ENCODE data around the gene MCC.

DNA sequence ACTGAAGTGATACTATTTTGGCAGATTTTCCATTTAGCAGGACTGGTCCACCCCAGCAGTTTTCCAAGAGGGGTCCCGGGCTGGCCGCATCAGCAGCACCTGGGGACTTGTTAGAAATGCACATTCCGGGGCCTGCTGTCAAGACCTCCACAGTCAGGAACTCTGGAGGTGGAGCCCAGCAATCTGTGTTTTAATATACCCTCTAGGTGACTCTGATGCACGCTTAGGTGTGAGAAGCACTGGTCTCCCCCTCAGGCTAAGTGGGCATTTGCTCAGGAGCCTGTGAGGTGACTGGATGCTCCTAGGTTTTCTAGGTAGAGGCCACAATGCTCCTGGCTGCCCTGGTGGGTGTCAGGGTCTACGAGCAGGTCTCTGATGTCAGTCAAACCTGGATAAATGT, 430.0 kb downstream of the MCC start:
- TF ChIP-seq POLR2A (IDR thresholded peaks at IDR 0.05; ENCODE audit: low read depth, low read length) (no peak), POLR2AphosphoS5 (IDR thresholded peaks at IDR 0.05; ENCODE audit: low read depth, low read length) (no peak), TAF1 (IDR thresholded peaks at IDR 0.05; ENCODE audit: low read depth, low read length) (no peak), SPI1 (IDR thresholded peaks at IDR 0.05; ENCODE audit: low read depth, low read length) (no peak), PAX5 (IDR thresholded peaks at IDR 0.05; ENCODE audit: insufficient read depth, low read length, severe bottlenecking) (no peak)

Measured in GM12891 (cell line).